Measurements from ENCODE around the gene RECQL. TPM values are rescaled to one million over a fixed set of nuclear protein-coding genes. Genes with fewer than 3 reads are reported as not detected.
A peak's percentile ranks its signal among the peaks of the same experiment; 100 is the strongest.
"Not testable (repeated sequence)": the region's sequence is repeated elsewhere in the genome, so short reads cannot be mapped to it uniquely, and the experiment has no call there.

The RECQL gene
- total RNA-seq, 1 experiment from 2014 or later, result 38.2 TPM

DNA sequence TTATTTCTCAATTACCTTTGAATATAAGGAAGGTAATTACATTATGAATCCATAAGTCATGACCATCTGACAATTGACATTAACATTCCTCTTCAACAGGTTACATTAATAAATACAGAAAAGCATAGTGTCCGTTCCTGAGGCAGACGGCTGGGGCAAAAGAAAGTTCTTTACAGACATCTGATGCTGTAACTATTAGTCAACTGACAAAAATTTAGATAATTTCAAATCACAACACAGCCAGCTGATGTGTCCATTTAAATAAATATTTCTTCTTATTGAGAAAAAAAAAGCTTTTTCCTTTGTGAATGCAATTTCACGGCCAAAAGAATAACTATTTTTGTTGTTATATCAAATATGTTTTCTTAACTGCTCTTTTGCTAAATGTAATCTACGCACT lies 73.2 kb downstream of the RECQL start:
- Histone ChIP-seq H3K79me2 (ENCODE audit: low read length) (no peaks in the 10 kb centered on the region), H3K36me3 (ENCODE audit: low read depth, low read length) (no peaks in the 10 kb centered on the region), H3K9me3 (ENCODE audit: low read length) (no peaks in the 10 kb centered on the region), H2AFZ (ENCODE audit: low read length) (no peak overlapping the region), H3K27me3 (ENCODE audit: low read length) (no peaks in the 10 kb centered on the region), H3K4me1 (ENCODE audit: insufficient read depth, low read length) (no peaks in the 10 kb centered on the region), H4K20me1 (ENCODE audit: low read length) (no peaks in the 10 kb centered on the region), H3K9ac (ENCODE audit: low read length) (no peak overlapping the region), H3K4me3 (ENCODE audit: low read length) (no peak overlapping the region), H3F3A (ENCODE audit: low read length, unreplicated experiment) (no peaks in the 10 kb centered on the region), H3K4me2 (ENCODE audit: low read length) (no peak overlapping the region), H3K9me2 (replicated peaks; ENCODE audit: low read length) (no peaks in the 10 kb centered on the region), H3K27ac (ENCODE audit: low read length) (no peak overlapping the region)
- DNase-seq (peak; percentile 16), ATAC-seq (no peak)
- no TSS peak for BruUV-seq (replicated peaks)
- intact Hi-C loops (cut with micrococcal nuclease), result no loop called here
- TF ChIP-seq EZH2phosphoT487 (IDR thresholded peaks at IDR 0.05; ENCODE audit: borderline replicate concordance, low read length) (no peak), CTCF (conservative IDR thresholded peaks at IDR 0.05; ENCODE audit: low read depth, low read length) (no peak), EZH2 (IDR thresholded peaks at IDR 0.05; ENCODE audit: low read length, unreplicated experiment) (no peak)
- ChIA-PET CTCF (interaction anchor here (0.5 kb wide), 1 partner anchor 114 kb away, joined by 3 read pairs; no protein-coding TSS in a partner anchor), POLR2A (ENCODE audit: unreplicated experiment) (no interaction called here)

- H3K79me2 ChIP-seq (ENCODE audit: low read length); H3K9me2 ChIP-seq (replicated peaks; ENCODE audit: low read length); H3K4me1 ChIP-seq (ENCODE audit: insufficient read depth, low read length); DNase-seq; ATAC-seq; H3K36me3 ChIP-seq (ENCODE audit: low read depth, low read length); H3K27me3 ChIP-seq (ENCODE audit: low read length); H3K4me3 ChIP-seq (ENCODE audit: low read length); H3F3A ChIP-seq (ENCODE audit: low read length, unreplicated experiment); H3K27ac ChIP-seq (ENCODE audit: low read length); intact Hi-C loops (cut with micrococcal nuclease); H3K9ac ChIP-seq (ENCODE audit: low read length); CTCF ChIA-PET; H2AFZ ChIP-seq (ENCODE audit: low read length); H3K4me2 ChIP-seq (ENCODE audit: low read length); POLR2A ChIA-PET (ENCODE audit: unreplicated experiment); BruUV-seq (replicated peaks); H3K9me3 ChIP-seq (ENCODE audit: low read length); H4K20me1 ChIP-seq (ENCODE audit: low read length): not testable (repeated sequence)
Observed at GRCh38 chr12:21419009-21419699, 82.3 kb downstream of the RECQL start.

Other genes with a start within 250 kb of the RECQL start
- not detected in 2 replicates for gene SLCO1A2, start 166.7 kb downstream of the RECQL start, total RNA-seq (2014; rRNA removed)
- not detected in 2 replicates for gene IAPP, start 128.7 kb downstream of the RECQL start, total RNA-seq (2014; rRNA removed)
- gene PYROXD1, start 64.0 kb downstream of the RECQL start, total RNA-seq (2014; rRNA removed), result 5.5 and 7.4 TPM in 2 replicates
- gene GOLT1B, start 154 bp upstream of the RECQL start, total RNA-seq (2014; rRNA removed), result 16.8 and 19.0 TPM in 2 replicates
- 0.87 TPM in 1 of 2 replicates, not detected in the other for gene SPX, start 24.7 kb upstream of the RECQL start, total RNA-seq (2014; rRNA removed)
- not detected in 2 replicates for gene GYS2, start 103.2 kb upstream of the RECQL start, total RNA-seq (2014; rRNA removed)
- 432 and 548 TPM in 2 replicates for gene LDHB, start 156.2 kb upstream of the RECQL start, total RNA-seq (2014; rRNA removed)